GM18870 (cell line): Measurements from ENCODE around the gene DOCK4.
A peak's percentile ranks its signal among the peaks of the same experiment; 100 is the strongest.

ENCODE experiments used
- ATAC-seq: cut with Tn5 transposase; IDR thresholded peaks from one replicate; pipeline ENCODE4 v1.9.1; 2021; ENCODE audit warnings: moderate library complexity; ENCODE audit not compliant: unreplicated experiment

DOCK4 gene

GRCh38 chr7:112058686-112059085, 147.5 kb downstream of the DOCK4 start:
- no peak for ATAC-seq

GRCh38 chr7:112056409-112056808, 149.8 kb downstream of the DOCK4 start:
- peak; percentile 85 for ATAC-seq

GRCh38 chr7:112053737-112054069, 152.5 kb downstream of the DOCK4 start:
- ATAC-seq: no peak

GRCh38 chr7:112052993-112053736, 153.0 kb downstream of the DOCK4 start:
- ATAC-seq: no peak

GRCh38 chr7:112052498-112052897, 153.7 kb downstream of the DOCK4 start:
- no peak for ATAC-seq

GRCh38 chr7:112050250-112050881, 155.8 kb downstream of the DOCK4 start:
- ATAC-seq: no peak

- ATAC-seq: no peak
These were observed 156.5 kb downstream of the DOCK4 start for GRCh38 chr7:112049555-112050249.

- no peak for ATAC-seq
These were observed 158.8 kb downstream of the DOCK4 start for GRCh38 chr7:112047421-112047820.

GRCh38 chr7:112045222-112045621, 161.0 kb downstream of the DOCK4 start:
- no peak for ATAC-seq

- ATAC-seq: no peak
These were observed 163.6 kb downstream of the DOCK4 start for GRCh38 chr7:112042631-112043030.

- ATAC-seq: no peak
These were observed 167.8 kb downstream of the DOCK4 start for GRCh38 chr7:112038353-112038752.

GRCh38 chr7:112036071-112036470, 170.1 kb downstream of the DOCK4 start:
- ATAC-seq: no peak

GRCh38 chr7:112031689-112032088, 174.5 kb downstream of the DOCK4 start:
- no peak for ATAC-seq

- ATAC-seq: no peak
These were observed 180.6 kb downstream of the DOCK4 start for GRCh38 chr7:112025556-112025955.

GRCh38 chr7:112023786-112024185, 182.4 kb downstream of the DOCK4 start:
- ATAC-seq: no peak

- no peak for ATAC-seq
These were observed 182.9 kb downstream of the DOCK4 start for GRCh38 chr7:112023282-112023681.

- no peak for ATAC-seq
These were observed 184.1 kb downstream of the DOCK4 start for GRCh38 chr7:112022128-112022527.

GRCh38 chr7:112021379-112022044, 184.7 kb downstream of the DOCK4 start:
- ATAC-seq: no peak

GRCh38 chr7:112020800-112021199, 185.4 kb downstream of the DOCK4 start:
- no peak for ATAC-seq

GRCh38 chr7:112019932-112020331, 186.3 kb downstream of the DOCK4 start:
- ATAC-seq: no peak

- no peak for ATAC-seq
These were observed 187.7 kb downstream of the DOCK4 start for GRCh38 chr7:112018305-112019030.
